Activated CD4-positive, alpha-beta T cell treated with anti-CD3 and anti-CD28 coated beads for 4 hours (primary cell): ENCODE data around the gene TENM4.

Experiments
- DNase-seq, 2 donors: peaks; one replicate each; pipeline ENCODE4 v3.0.0-alpha.2; 2020

The TENM4 gene

GRCh38 chr11:79440571-79441460 lies at the start of gene TENM4:
Gene TENM4, minus strand, starts transcription at chr11:79441030. Its CDS starts 371,086 bp downstream, at chr11:79069944.
- DNase-seq: no peak

DNA sequence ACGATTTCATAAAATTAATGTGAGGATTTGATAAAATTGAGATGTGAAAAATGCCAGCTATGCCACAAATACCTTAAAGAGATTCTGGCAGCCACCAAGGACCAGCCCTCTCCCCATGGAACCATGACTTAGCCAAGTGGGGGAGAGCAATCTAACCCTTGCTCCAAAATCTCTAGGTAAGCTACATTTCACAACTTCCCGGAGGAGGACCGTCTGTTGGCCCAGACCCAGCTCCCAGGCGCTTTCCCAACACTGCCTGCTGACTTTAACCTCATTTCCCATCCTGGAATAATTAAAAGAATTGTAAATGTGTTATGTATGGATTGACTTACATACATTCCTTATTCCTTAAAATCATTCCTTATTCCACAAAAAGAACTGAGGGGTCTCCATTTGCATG lies 47.5 kb upstream of the TENM4 start:
- no peak for DNase-seq

GRCh38 chr11:79487412-79487811 lies 46.6 kb upstream of the TENM4 start:
- no peak for DNase-seq

DNA sequence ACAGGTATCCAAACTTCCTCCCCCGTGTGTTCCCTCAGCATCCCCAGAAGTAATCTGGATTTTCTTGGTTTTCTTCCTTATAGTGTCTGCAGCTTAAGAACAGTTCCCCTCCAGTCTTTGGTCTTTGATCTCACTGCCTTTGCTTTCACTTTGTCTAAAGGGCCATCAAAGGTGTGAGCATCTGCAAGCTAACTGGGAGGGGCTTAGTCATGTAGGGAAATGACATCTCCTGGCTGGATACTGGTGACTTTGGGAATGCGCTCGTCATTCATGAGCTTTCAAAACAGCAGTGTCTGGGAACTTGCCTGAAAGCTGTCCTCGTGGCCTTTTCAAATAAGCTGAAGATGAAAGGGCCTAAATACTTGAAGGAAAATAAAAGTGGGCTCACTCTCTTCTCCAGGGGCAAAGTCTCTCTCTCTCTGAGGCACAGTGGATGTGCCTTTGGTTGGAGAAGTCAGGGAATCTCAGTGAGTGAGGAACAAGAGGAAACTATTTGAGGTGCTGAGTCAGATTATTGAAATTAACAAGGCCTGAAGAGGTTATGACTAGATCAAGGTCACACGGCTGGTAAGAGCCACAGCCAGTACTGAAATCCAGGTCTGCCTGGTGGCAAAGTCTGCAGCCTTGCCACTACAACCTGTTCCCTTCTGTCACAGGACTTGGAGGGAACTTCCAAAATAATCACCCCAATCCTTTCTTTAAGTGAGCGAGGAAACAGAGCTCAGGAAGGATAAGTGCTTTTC lies 45.6 kb upstream of the TENM4 start:
- DNase-seq: no peak

- no peak for DNase-seq
These were observed 44.9 kb upstream of the TENM4 start for GRCh38 chr11:79485694-79486093.

GRCh38 chr11:79484872-79485271 lies 44.0 kb upstream of the TENM4 start:
- no peak for DNase-seq

DNA sequence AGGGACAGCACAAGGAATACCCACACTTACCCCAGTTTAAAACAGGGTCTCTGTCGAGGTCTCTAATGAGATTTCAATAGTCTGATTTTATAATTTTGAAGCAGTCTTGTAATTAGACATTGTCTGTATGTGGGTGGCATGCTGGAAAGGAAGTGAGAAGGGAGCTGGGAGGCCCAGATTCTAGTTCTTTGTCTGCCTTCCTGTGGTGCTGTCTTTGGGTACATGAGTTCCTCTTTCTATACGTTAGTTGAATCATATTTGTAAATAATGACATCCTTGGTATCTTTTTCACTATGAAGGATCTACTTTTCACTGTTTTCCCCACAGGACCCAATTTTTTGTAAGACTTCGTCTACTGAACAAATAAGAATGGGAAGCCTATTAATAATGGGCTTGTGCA lies 42.0 kb upstream of the TENM4 start:
- no peak for DNase-seq

DNA sequence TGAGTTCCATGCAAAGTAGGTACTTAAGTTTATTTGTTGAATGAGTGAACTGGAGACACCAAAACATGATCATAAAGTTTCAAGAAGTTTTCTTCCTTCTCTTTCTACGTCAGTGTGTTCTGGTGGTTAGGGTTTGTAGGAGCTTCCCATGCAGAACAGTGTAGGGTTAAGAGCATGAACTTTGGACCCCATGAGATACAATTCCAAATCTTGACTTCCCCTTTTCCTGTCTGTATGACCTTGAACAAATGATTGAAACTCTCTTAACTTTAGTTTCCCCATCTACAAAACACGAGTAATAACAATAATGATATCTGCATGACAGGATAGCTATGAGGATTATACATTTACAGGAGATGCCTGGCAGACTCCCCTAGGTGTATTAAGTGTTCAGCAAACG lies 41.0 kb upstream of the TENM4 start:
- DNase-seq: no peak

DNA sequence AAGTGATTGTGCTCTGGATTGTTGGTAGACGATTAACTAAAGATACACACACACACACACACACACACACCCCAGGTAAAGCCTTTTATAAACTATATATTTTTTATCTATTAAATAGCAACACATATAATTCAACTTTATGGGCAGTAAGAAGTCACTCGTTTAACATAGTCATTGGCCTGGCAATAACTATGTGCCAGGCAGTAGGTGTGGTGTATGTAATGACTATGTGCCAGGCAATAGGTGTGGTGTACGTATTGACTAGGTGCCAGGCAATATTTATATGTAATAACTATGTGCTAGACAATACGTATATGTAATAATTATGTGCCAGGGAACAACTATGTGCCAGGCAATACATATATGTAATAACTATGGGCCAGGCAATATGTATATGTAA lies 40.0 kb upstream of the TENM4 start:
- no peak for DNase-seq

- no peak for DNase-seq
These were observed 32.1 kb upstream of the TENM4 start for GRCh38 chr11:79472819-79473529.

DNA sequence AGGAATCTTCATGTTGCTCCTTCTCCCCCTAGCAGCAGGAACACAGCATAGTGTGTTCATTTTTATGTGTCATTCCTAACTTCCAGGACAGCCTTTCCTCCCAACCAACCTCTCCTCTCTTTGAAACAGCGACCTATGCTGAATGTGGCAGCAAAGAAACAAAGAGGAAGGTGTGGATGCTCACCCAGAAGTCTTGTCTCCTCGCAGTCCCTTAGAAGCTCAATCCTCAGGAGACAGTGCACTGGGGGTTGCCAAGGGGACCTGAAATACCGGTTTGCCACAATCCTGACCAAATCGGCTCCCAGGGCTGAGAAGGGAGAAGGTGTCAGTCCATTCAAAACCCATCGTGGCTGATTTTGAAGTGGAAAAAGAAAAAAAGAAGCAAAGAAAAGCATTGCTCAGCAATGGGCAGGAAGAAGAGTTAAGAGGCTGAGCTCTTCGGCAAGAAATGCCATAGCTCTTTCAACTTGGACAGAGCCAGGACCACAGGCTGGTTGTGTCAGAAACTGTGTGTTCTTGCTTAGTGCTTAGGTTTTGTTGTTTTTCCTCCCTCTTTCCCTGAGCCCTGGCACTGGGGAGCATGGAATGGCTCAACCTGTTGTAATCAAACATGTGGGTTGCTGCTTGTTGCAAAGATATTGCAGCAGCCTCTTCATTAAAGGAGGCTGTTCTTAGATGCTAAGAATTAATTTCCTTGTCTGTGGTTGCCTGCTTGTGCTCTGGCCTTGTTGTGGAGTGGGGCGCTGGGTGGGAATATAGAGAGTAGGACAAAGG lies 30.4 kb upstream of the TENM4 start:
- no peak for DNase-seq

DNA sequence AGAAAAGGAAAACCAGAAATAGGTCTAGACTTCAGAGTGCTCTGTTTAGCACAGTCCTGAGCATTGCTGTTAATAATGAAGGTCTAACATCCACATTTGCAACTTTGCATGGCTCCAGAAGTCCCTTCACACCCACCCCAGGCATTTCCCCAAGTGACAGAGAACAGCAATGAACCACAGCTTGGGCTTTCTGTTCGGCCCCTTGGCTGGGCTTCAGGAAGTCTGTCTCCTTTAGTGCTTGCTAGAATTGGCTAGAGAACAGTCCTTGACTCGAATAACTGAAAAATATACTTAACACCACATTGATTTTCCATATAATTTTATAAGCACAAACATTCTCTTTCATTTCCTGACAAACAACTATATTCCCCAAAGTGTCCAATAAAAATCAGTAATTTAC lies 29.3 kb upstream of the TENM4 start:
- DNase-seq: no peak

GRCh38 chr11:79467761-79468160 lies 26.9 kb upstream of the TENM4 start:
- no peak for DNase-seq

DNA sequence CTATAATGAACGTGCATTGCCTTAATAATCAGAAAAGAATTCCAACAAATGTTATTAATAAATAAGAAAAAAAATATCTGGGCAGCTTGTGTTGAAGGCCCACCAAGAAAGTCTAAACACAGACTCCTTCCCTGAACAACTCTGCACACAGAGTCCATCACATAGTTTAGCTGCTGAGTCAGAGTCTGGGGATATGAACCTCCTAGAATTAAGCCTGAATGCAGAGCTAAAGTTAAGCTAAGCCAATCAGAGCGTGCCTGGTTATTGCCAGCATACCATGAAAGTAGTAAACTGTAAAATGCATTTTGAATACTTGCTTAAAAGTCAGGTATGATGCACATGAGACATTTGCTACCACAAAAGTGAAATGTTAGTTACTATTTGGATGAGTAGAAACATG lies 25.6 kb upstream of the TENM4 start:
- DNase-seq: no peak

- DNase-seq: no peak
These were observed 24.3 kb upstream of the TENM4 start for GRCh38 chr11:79465160-79465559.

DNA sequence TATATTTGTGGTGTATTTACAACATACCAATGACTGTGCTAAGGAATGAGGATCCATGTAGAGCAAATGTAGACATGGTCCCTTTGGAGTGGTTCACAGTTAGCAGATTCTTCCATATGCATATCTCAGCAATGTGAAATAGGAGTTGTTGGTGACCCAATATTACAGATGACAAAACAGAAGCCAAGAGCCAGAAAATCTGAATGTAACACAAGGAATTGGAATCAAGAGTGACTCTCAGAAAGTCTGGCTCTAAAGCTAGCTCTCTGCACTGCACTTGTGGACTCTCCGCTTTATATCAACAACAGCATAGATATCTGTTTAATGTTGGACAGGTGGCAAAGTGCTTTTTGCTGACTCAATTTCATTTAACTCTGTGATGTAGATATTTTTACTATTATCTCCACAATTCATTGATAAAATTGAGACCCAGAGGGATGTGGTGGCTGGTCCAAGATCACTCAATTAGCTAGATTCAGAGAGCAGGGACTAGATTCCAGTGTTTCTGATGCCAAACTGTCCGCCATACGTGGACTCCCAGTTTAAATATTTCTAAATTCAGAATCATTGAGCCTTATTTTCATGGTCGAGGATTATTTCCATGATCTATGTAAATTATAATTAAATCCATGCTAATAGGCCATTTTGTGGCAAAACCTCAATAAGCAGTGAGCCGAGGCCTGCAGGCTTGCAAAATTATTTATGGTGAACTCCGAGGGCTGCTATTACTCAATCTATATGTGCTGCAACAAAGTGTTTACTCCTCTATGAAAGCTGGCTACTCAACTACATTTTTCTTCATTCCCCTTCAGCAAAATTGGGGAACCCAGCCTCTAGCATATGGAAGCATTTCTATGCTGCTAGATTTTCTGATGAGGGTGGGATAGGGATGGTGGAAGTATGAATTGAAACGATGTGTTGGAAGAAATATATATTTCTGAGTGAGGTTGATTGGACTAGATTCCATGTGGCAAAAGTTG lies 21.1 kb upstream of the TENM4 start:
- no peak for DNase-seq

DNA sequence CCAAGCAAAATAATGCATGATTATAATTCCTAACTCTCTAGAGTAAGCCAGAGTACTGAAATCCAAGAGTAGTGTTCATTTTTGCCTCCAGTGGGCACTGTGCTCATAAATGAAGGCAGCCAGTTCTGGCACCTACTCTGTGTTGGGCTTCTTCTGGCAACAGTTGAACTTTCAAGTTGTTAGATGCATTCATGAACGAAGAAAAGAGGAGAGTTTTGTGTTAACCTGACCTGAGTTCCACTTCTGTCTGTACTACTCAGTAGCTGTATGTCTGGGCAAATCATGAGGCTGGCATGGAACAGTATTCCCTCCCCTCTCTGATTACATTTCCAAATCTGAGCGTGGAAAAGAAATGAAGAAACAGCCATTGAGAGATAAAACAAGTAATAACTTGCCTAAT lies 20.3 kb upstream of the TENM4 start:
- DNase-seq: no peak

- no peak for DNase-seq
These were observed 17.9 kb upstream of the TENM4 start for GRCh38 chr11:79458709-79459108.

DNA sequence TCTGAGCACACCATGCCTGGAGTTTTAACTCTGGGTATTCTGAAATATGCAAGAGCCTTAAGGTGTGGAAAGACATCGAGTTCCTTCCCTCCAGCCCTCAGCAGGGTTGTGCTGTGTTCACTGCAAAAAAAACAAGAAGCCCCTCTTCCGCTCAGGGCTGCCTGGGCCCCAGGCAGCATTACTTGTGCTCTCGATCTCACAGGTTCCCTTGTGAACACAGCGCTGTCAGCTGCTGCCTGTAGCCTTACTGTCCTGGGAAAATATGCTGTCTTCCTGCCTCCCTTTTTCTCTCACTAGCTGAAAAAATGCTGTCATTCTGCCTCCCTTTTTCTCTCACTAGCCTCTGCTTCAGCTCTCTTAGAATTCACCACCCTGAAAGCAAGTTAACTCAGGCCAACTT lies 15.7 kb upstream of the TENM4 start:
- no peak for DNase-seq

- no peak for DNase-seq
These were observed 12.8 kb upstream of the TENM4 start for GRCh38 chr11:79453617-79454016.

DNA sequence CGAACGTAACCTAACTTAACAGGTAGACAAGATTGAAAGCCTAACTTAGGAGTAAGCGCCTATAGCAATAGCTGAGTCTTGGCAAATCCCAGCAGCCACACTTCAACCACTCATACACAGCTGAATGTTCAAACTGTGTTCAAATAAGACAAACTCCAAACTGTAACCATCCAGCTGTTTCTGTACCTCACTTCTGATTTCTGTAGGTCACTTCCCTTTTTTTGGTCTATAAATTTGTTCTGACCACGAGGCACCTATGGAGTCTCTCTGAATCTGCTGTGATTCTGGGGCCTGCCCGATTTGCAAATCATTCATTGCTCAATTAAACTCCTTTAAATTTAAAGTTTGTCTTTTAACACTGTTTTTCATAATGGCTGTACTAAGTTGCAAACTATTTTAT lies 8.2 kb upstream of the TENM4 start:
- DNase-seq: no peak
